ENCODE measurements around the gene CDK15. TPM values are rescaled to one million over a fixed set of nuclear protein-coding genes. Genes with fewer than 3 reads are reported as not detected.

Gene CDK15
- total and polyA plus RNA-seq, 2 donors (not counting 1 experiment from before 2014, with no cell fraction given), result not detected

DNA sequence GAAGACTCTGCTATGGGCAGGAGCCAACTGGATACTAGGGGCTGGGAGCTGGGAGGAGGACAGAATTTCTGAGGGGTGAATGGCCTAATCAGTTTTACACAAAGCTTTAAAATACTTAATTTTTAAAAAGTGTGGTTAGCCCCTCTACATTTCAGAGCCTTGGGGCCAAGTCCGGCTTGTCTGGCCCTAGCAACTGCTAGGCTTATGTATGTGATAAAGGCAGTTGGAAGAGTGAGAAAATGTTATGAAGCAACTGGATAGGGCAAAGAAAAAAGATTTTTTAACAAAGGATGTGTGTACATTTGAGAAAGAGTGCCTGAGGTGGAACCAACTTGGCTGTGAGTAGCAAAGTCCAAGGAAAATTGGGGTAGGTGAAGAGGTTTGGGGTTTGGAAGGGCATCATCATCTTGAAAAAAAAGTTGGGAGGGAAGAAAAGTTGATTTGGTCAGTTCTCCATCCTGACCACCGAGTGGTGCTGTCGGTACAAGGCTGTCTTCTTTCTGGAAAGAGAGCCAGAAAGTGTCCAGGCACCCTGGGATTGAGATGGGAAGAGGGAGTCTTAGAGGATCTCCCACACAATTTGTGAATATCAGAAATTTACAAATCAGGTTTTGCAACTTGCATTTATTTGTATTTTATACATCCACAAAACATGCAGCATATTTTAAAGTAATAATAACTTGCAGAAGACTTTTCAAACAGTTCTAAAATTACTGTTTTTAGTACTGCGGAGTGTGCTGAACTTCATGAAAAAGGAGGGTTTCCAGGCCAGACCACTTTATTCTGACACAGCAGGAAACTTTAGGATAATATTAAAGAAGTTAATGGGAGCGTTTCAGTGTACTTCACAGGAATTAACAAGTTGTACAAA is 10.5 kb upstream of the CDK15 start:
- DNase-seq (no peak), ATAC-seq (ENCODE audit: low read depth) (no peak)
- CTCF ChIA-PET, result no interaction called here
- Histone ChIP-seq H3K27me3 (replicated peaks in 1 of 4; ENCODE audit: control extremely low read depth in 1 of 4, control insufficient read depth in 3 of 4, insufficient read depth in 4 of 4, low read length in 3 of 4) (peaks cover 0 to 5% (median 0%) of the 10 kb centered on the region in 4 experiments), H3K9me3 (ENCODE audit: control extremely low read depth in 1 of 3, control insufficient read depth in 2 of 3, insufficient read depth in 1 of 3, low read length in 2 of 3) (no peaks in the 10 kb centered on the region), H3K4me1 (ENCODE audit: control insufficient read depth in 2 of 2, insufficient read depth in 2 of 2, low read length in 2 of 2) (no peaks in the 10 kb centered on the region), H3K27ac (ENCODE audit: low read length in 2 of 2) (no peak overlapping the region), H3K4me2 (replicated peaks; ENCODE audit: low read depth, low read length, poor library complexity, severe bottlenecking) (no peak overlapping the region), H3K4me3 (ENCODE audit: control extremely low read depth in 1 of 5, extremely low read depth in 1 of 5, insufficient read depth in 1 of 5, low read depth in 2 of 5, low read length in 4 of 5) (no peak overlapping the region), H2AFZ (ENCODE audit: insufficient read depth, low read depth, low read length, poor library complexity, severe bottlenecking) (no peak overlapping the region), H4K20me1 (ENCODE audit: control insufficient read depth, insufficient read depth, low read length, poor library complexity, severe bottlenecking) (no peaks in the 10 kb centered on the region), H3K9ac (ENCODE audit: low read length) (no peak overlapping the region), H3K36me3 (replicated peaks in 1 of 2; ENCODE audit: control extremely low read depth in 1 of 2, control insufficient read depth in 1 of 2, extremely low read depth in 1 of 2, insufficient read depth in 2 of 2, low read length in 1 of 2) (no peaks in the 10 kb centered on the region), H3K79me2 (ENCODE audit: control insufficient read depth, insufficient read depth, low read length) (no peaks in the 10 kb centered on the region)
- Mint-ChIP-seq H3K27me3 (peaks cover 17% of the 10 kb centered on the region), H3K4me1 (no peaks in the 10 kb centered on the region), H3K27ac (no peak overlapping the region), H3K4me3 (no peak overlapping the region), H3K9me3 (ENCODE audit: insufficient read depth) (no peaks in the 10 kb centered on the region)
- POLR2A ChIA-PET, result no interaction called here
- WGBS (ENCODE audit: insufficient coverage), result 10% methylated on average over 3 of the region's 5 CpGs
- TF ChIP-seq EZH2 (IDR thresholded peaks at IDR 0.05; ENCODE audit: borderline replicate concordance, insufficient read depth, low read depth, low read length, poor library complexity, severe bottlenecking), result no peak
- TF ChIP-seq, protein P1, sequence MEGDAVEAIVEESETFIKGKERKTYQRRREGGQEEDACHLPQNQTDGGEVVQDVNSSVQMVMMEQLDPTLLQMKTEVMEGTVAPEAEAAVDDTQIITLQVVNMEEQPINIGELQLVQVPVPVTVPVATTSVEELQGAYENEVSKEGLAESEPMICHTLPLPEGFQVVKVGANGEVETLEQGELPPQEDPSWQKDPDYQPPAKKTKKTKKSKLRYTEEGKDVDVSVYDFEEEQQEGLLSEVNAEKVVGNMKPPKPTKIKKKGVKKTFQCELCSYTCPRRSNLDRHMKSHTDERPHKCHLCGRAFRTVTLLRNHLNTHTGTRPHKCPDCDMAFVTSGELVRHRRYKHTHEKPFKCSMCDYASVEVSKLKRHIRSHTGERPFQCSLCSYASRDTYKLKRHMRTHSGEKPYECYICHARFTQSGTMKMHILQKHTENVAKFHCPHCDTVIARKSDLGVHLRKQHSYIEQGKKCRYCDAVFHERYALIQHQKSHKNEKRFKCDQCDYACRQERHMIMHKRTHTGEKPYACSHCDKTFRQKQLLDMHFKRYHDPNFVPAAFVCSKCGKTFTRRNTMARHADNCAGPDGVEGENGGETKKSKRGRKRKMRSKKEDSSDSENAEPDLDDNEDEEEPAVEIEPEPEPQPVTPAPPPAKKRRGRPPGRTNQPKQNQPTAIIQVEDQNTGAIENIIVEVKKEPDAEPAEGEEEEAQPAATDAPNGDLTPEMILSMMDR (IDR thresholded peaks at IDR 0.05), result peak; percentile 27
- intact Hi-C loops (cut with micrococcal nuclease), result no loop called here

DNA sequence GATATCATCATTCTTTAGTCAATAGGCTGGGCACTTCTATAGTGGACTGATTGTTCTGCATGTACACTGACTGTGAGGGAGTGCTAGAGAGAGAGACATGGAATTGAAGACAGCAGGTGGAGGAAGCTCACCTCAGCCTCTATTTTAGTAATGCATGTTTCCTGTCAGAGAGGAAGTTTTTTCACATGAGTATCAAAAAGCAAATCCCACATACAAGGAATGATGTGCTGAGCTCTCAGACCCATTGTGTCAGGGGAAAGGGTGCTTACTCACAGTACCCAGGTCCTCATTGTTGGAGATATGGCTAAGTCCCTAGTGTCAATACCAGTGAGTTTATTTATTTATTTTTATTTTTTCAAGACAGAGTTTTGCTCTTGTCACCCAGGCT is 9.9 kb upstream of the CDK15 start:
- intact Hi-C loops (cut with micrococcal nuclease), result no loop called here
- ATAC-seq (ENCODE audit: low read depth), result no peak
- H2AFZ ChIP-seq (ENCODE audit: insufficient read depth, low read depth, low read length, poor library complexity, severe bottlenecking), result no peak overlapping the region

More for the DNA sequence above, 9.9 kb upstream of the CDK15 start:
- Histone ChIP-seq H3K27ac (ENCODE audit: low read length in 2 of 2) (no peak overlapping the region), H3K4me1 (ENCODE audit: control insufficient read depth in 2 of 2, insufficient read depth in 2 of 2, low read length in 2 of 2) (no peaks in the 10 kb centered on the region), H3K27me3 (replicated peaks in 1 of 4; ENCODE audit: control extremely low read depth in 1 of 4, control insufficient read depth in 3 of 4, insufficient read depth in 4 of 4, low read length in 3 of 4) (peaks cover 0 to 5% (median 0%) of the 10 kb centered on the region in 4 experiments), H3K9ac (ENCODE audit: low read length) (no peak overlapping the region), H4K20me1 (ENCODE audit: control insufficient read depth, insufficient read depth, low read length, poor library complexity, severe bottlenecking) (no peaks in the 10 kb centered on the region), H3K4me3 (ENCODE audit: control extremely low read depth in 1 of 5, extremely low read depth in 1 of 5, insufficient read depth in 1 of 5, low read depth in 2 of 5, low read length in 4 of 5) (no peak overlapping the region), H3K36me3 (replicated peaks in 1 of 2; ENCODE audit: control extremely low read depth in 1 of 2, control insufficient read depth in 1 of 2, extremely low read depth in 1 of 2, insufficient read depth in 2 of 2, low read length in 1 of 2) (no peaks in the 10 kb centered on the region), H3K9me3 (ENCODE audit: control extremely low read depth in 1 of 3, control insufficient read depth in 2 of 3, insufficient read depth in 1 of 3, low read length in 2 of 3) (no peaks in the 10 kb centered on the region), H3K4me2 (replicated peaks; ENCODE audit: low read depth, low read length, poor library complexity, severe bottlenecking) (no peak overlapping the region), H3K79me2 (ENCODE audit: control insufficient read depth, insufficient read depth, low read length) (no peaks in the 10 kb centered on the region)
- DNase-seq, result no peak
- Mint-ChIP-seq H3K4me1 (no peaks in the 10 kb centered on the region), H3K9me3 (ENCODE audit: insufficient read depth) (no peaks in the 10 kb centered on the region), H3K27me3 (peaks cover 21% of the 10 kb centered on the region), H3K4me3 (no peak overlapping the region), H3K27ac (no peak overlapping the region)
- ChIA-PET POLR2A (no interaction called here), CTCF (no interaction called here)
- TF ChIP-seq EZH2 (IDR thresholded peaks at IDR 0.05; ENCODE audit: borderline replicate concordance, insufficient read depth, low read depth, low read length, poor library complexity, severe bottlenecking), result no peak
- TF ChIP-seq, protein P1 (IDR thresholded peaks at IDR 0.05), result no peak

All from B cell (primary cell).